Neural cell (in vitro differentiated cells): ENCODE measurements around the gene PRND. TPM values are rescaled to one million over a fixed set of nuclear protein-coding genes. Genes with fewer than 3 reads are reported as not detected.

Experiments
- H2AFZ ChIP-seq: fragments of 200-600, 300-800 bp; sonication (generic), shearing (Covaris generic); 2 replicates; pipeline ENCODE4 v1.6.0; 2014; ENCODE audit warnings: low read depth, mild to moderate bottlenecking, antibody characterized with exemption, low read length, moderate library complexity
- H3F3A ChIP-seq: fragments of 200-600 bp; shearing (Covaris generic); 2 replicates; pipeline ENCODE4 v1.6.1; 2016; ENCODE audit warnings: mild to moderate bottlenecking, moderate library complexity, mixed read lengths, antibody characterized with exemption, low read length; ENCODE audit not compliant: insufficient read depth, poor library complexity, severe bottlenecking
- H3K27ac ChIP-seq: fragments of 200-600, 300-800 bp; sonication (generic), shearing (Covaris generic); 2 replicates; pipeline ENCODE4 v1.5.1; 2014; ENCODE audit warnings: mild to moderate bottlenecking, low read length, moderate library complexity
- H3K27me3 ChIP-seq: fragments of 300-800, 200-600 bp; sonication (generic), shearing (Covaris generic); 2 replicates; pipeline ENCODE4 v1.6.0; 2014; ENCODE audit warnings: mild to moderate bottlenecking, low read depth, low read length, moderate library complexity; ENCODE audit not compliant: insufficient read depth
- H3K36me3 ChIP-seq: fragments of 300-800, 200-600 bp; sonication (generic), shearing (Covaris generic); 2 replicates; pipeline ENCODE4 v1.5.1; 2014; ENCODE audit warnings: mild to moderate bottlenecking, antibody characterized with exemption, low read length, moderate library complexity; ENCODE audit not compliant: insufficient read depth
- H3K4me2 ChIP-seq: fragments of 300-800, 200-600 bp; sonication (generic), shearing (Covaris generic); 2 replicates; pipeline ENCODE4 v1.6.0; 2014; ENCODE audit warnings: mild to moderate bottlenecking, low read length
- H3K4me3 ChIP-seq: fragments of 300-800, 200-600 bp; sonication (generic), shearing (Covaris generic); 2 replicates; pipeline ENCODE4 v1.5.1; 2014; ENCODE audit warnings: mild to moderate bottlenecking, low read length, moderate library complexity
- H3K79me2 ChIP-seq: fragments of 200-600 bp; shearing (Covaris generic); replicated peaks from 2 replicates; pipeline ENCODE4 v1.6.0; 2014; ENCODE audit warnings: mild to moderate bottlenecking, low read length, moderate library complexity; ENCODE audit not compliant: insufficient read depth
- H3K9ac ChIP-seq: fragments of 300-800, 200-600 bp; sonication (generic), shearing (Covaris generic); 2 replicates; pipeline ENCODE4 v1.6.1; 2016; ENCODE audit warnings: mild to moderate bottlenecking, low read length, mixed read lengths
- H3K9me2 ChIP-seq: fragments of 200-600 bp; shearing (Covaris generic); 2 replicates; pipeline ENCODE4 v1.6.1; 2016; ENCODE audit warnings: mild to moderate bottlenecking, low read length, mixed read lengths; ENCODE audit not compliant: insufficient read depth
- H3K9me3 ChIP-seq: fragments of 200-600, 300-800 bp; sonication (generic), shearing (Covaris generic); 2 replicates; pipeline ENCODE4 v1.6.1; 2016; ENCODE audit warnings: mild to moderate bottlenecking, mixed run types, low read length, moderate library complexity, mixed read lengths
- H4K20me1 ChIP-seq: fragments of 200-600 bp; shearing (Covaris generic); 2 replicates; pipeline ENCODE4 v1.6.1; 2016; ENCODE audit warnings: mild to moderate bottlenecking, mixed run types; ENCODE audit not compliant: insufficient read depth
- CTCF ChIP-seq: fragments of 450-650 bp; IDR thresholded peaks from 2 replicates; pipeline ENCODE4 v1.5.1; 2014; ENCODE audit warnings: antibody characterized with exemption, mild to moderate bottlenecking, moderate library complexity; ENCODE audit not compliant: poor library complexity, severe bottlenecking
- EP300 ChIP-seq: fragments of 450-650 bp; conservative IDR thresholded peaks from 2 replicates; pipeline ENCODE4 v1.6.1; 2014; ENCODE audit warnings: antibody characterized with exemption, mild to moderate bottlenecking, moderate library complexity; ENCODE audit not compliant: poor library complexity, severe bottlenecking
- EZH2 ChIP-seq: fragments of 200-600, 300-800 bp; shearing (Covaris generic), sonication (generic); IDR thresholded peaks from 2 replicates; pipeline ENCODE4 v1.6.1; 2014; ENCODE audit warnings: antibody characterized with exemption, low read length, borderline replicate concordance, mild to moderate bottlenecking; ENCODE audit not compliant: insufficient read depth, poor library complexity, severe bottlenecking
- MXI1 ChIP-seq: fragments of 450-650 bp; conservative IDR thresholded peaks from 2 replicates; pipeline ENCODE4 v1.6.1; 2014; ENCODE audit warnings: antibody characterized with exemption, mild to moderate bottlenecking; ENCODE audit not compliant: poor library complexity, severe bottlenecking
- POLR2AphosphoS5 ChIP-seq: IDR thresholded peaks from 2 replicates; pipeline ENCODE4 v1.6.1; 2012
- RAD21 ChIP-seq: fragments of 450-650 bp; conservative IDR thresholded peaks from 2 replicates; pipeline ENCODE4 v1.6.1; 2014; ENCODE audit warnings: antibody characterized with exemption, mild to moderate bottlenecking, moderate library complexity
- REST ChIP-seq: IDR thresholded peaks from 2 replicates; pipeline ENCODE4 v1.6.1; 2012; ENCODE audit warnings: borderline replicate concordance
- SMC3 ChIP-seq: fragments of 450-650 bp; conservative IDR thresholded peaks from 2 replicates; pipeline ENCODE4 v1.6.1; 2014; ENCODE audit warnings: antibody characterized with exemption, mild to moderate bottlenecking, moderate library complexity; ENCODE audit not compliant: poor library complexity
- polyA plus RNA-seq: library from polyadenylated mRNA; depleted of rRNA; stranded (reverse); fragments of >200 nt; gene quantifications from 2 replicates; pipeline ENCODE4 v1.2.3, GENCODE V29; 2014

PRND gene
- polyA plus RNA-seq, 1 donor from 2014 or later = not detected

GRCh38 chr20:4709261-4710105 lies 12.2 kb upstream of the PRND start (continued):
- TF ChIP-seq CTCF (no peak), RAD21 (no peak)

- H3K36me3 ChIP-seq = no peaks in the 10 kb centered on the region
- no peak for TF ChIP-seq SMC3
- no peak for TF ChIP-seq REST
- TF ChIP-seq EZH2 = no peak
- no peak for TF ChIP-seq POLR2AphosphoS5
- no peak for TF ChIP-seq CTCF
- no peak for TF ChIP-seq MXI1
- H3F3A ChIP-seq = no peaks in the 10 kb centered on the region
- no peaks in the 10 kb centered on the region for H3K9me2 ChIP-seq
- no peaks in the 10 kb centered on the region for H3K79me2 ChIP-seq
- no peak overlapping the region for H3K9ac ChIP-seq
- no peaks in the 10 kb centered on the region for H3K9me3 ChIP-seq
- no peak overlapping the region for H2AFZ ChIP-seq
- H3K4me3 ChIP-seq = no peak overlapping the region
- H3K27me3 ChIP-seq = no peaks in the 10 kb centered on the region
- no peak overlapping the region for H3K27ac ChIP-seq
- H4K20me1 ChIP-seq = no peaks in the 10 kb centered on the region
- H3K4me2 ChIP-seq = no peak overlapping the region
These were observed 11.6 kb upstream of the PRND start for GRCh38 chr20:4710106-4710475.

- Histone ChIP-seq H2AFZ (no peak overlapping the region), H3K9me2 (no peaks in the 10 kb centered on the region), H3K4me3 (no peak overlapping the region), H3K4me2 (no peak overlapping the region), H3F3A (no peaks in the 10 kb centered on the region), H3K27me3 (no peaks in the 10 kb centered on the region), H3K36me3 (no peaks in the 10 kb centered on the region), H3K79me2 (no peaks in the 10 kb centered on the region), H3K9me3 (no peaks in the 10 kb centered on the region), H3K27ac (no peak overlapping the region), H3K9ac (no peak overlapping the region), H4K20me1 (no peaks in the 10 kb centered on the region)
- TF ChIP-seq CTCF (no peak), SMC3 (no peak), MXI1 (no peak), RAD21 (no peak), REST (no peak), EP300 (no peak), EZH2 (no peak)
These were observed 10.2 kb upstream of the PRND start for GRCh38 chr20:4711511-4711910.
